PC-9 (cell line): ENCODE results near the gene PDE11A.

ENCODE experiments used
- EZH2 ChIP-seq: fragments of 200-600 bp; sonication (generic); IDR thresholded peaks from 2 replicates; pipeline ENCODE4 v1.8.0; 2017; ENCODE audit warnings: antibody characterized with exemption, low read depth
- TF ChIP-seq, protein P1 (sequence below): fragments of 200-600 bp; sonication (generic); conservative IDR thresholded peaks from 2 replicates; pipeline ENCODE4 v1.6.1; 2017; ENCODE audit warnings: mixed run types, antibody characterized with exemption, mild to moderate bottlenecking, moderate library complexity

DNA sequence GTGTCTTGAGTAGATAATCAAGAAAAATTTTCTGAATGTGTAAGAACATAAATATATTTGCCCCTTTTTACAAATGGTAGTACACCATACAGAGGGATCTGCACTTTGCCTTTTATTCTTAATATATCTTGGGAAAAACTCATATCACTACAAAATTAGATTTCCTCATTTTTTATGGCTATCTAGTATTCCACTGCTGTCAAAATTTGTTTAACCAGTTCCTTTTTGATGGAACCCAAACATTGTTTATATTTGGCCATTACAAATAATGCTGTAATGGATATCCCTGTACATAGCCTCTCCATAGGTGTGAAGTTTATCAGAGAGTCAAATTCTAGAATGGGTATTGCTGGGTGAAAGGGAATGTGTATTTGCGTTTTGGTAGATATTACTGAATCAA lies 436.9 kb downstream of the PDE11A start:
- TF ChIP-seq, protein P1, sequence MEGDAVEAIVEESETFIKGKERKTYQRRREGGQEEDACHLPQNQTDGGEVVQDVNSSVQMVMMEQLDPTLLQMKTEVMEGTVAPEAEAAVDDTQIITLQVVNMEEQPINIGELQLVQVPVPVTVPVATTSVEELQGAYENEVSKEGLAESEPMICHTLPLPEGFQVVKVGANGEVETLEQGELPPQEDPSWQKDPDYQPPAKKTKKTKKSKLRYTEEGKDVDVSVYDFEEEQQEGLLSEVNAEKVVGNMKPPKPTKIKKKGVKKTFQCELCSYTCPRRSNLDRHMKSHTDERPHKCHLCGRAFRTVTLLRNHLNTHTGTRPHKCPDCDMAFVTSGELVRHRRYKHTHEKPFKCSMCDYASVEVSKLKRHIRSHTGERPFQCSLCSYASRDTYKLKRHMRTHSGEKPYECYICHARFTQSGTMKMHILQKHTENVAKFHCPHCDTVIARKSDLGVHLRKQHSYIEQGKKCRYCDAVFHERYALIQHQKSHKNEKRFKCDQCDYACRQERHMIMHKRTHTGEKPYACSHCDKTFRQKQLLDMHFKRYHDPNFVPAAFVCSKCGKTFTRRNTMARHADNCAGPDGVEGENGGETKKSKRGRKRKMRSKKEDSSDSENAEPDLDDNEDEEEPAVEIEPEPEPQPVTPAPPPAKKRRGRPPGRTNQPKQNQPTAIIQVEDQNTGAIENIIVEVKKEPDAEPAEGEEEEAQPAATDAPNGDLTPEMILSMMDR: no peak
- TF ChIP-seq EZH2: no peak
